Fibroblast of skin of left biceps (primary cell): ENCODE measurements around the gene VKORC1.
A peak's percentile ranks its signal among the peaks of the same experiment; 100 is the strongest.

Source experiments
- DNase-seq, 2 experiments: peaks; one replicate each; pipeline ENCODE4 v3.0.0-alpha.2; 2013; ENCODE audit warnings: low read depth in 2 of 2

VKORC1 gene

GRCh38 chr16:31063843-31064611 lies 30.6 kb downstream of the VKORC1 start:
- DNase-seq = no peak

- DNase-seq = no peak
Observed at GRCh38 chr16:31063495-31063842, 31.1 kb downstream of the VKORC1 start.

DNA sequence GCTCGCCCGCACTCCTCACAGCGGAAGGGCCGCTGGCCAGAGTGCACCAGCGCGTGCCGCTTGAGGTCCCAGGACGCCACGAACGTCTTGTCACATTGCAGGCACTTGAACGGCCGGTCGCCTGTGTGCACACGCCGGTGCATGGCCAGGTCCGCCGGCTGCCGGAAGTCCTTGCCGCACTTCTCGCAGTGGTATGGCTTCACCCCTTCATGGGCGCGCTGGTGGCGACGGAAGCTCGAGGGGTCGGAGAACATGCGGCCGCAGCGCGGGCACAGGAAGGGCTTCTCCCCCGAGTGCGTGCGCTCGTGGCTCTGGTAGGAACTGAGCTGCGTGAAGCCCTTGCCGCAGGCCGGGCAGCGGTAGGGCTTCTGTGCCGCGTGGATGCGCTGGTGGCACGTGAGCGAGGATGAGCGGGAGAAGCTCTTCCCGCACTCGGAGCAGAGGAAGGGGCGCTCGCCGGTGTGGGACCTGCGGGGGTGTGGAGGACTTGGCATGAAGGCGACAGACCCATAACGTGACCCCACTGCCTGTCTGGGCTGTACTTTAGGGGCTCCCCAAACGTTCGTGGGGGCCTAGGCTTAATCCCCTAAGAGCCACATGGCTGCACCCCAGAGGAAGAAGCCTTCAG lies 32.7 kb downstream of the VKORC1 start:
- DNase-seq = no peak

DNA sequence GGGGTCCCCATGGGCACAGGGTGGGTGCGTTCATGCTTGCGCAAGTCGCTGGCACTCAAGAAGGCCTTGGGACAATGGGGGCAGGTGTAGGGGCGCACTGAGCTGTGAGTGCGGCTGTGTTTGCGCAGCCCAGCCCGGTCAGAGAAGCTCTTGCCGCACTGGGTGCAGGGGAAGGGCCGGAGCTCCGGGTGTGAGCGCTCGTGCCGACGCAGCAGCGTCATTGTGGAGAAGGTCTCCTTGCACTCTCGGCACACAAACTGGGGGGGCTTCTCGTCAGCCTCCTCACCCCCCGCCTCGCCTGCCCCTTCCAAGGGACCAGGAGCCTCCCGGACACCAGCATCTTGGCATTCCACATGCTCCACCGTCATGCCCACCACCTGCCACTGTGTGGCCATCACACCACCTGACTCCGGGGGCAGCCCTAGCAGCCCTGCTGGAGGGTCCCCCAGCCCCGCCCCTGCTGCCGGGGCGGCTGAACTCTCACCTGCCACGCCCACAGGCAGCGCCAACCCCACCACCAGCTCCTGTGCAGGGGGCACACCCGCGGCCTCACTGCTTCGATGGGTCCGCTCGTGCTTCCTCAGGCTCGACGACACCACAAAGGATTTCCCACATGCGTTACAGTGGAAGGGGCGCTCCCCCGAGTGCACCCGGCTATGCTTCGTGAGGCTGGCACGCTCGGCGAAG lies 33.3 kb downstream of the VKORC1 start:
- no peak for DNase-seq

GRCh38 chr16:31055613-31056012 lies 39.0 kb downstream of the VKORC1 start:
- DNase-seq = no peak

- DNase-seq = peak; percentile 48 to 50
Observed at GRCh38 chr16:31052114-31052513, 42.5 kb downstream of the VKORC1 start.

- DNase-seq = no peak
Observed at GRCh38 chr16:31050280-31051030, 44.1 kb downstream of the VKORC1 start.

GRCh38 chr16:31043898-31044481 lies 50.6 kb downstream of the VKORC1 start:
- no peak for DNase-seq

- DNase-seq = no peak
Observed at GRCh38 chr16:31043352-31043751, 51.2 kb downstream of the VKORC1 start.

GRCh38 chr16:31042866-31043265 lies 51.7 kb downstream of the VKORC1 start:
- no peak for DNase-seq
